HCT116 (cell line): Measurements from ENCODE around the gene THSD4. TPM values are rescaled to one million over a fixed set of nuclear protein-coding genes. Genes with fewer than 3 reads are reported as not detected.

Experiments
- ATAC-seq: fragments of 200-7000 bp; cut with Tn5 transposase; 2 replicates; pipeline ENCODE4 v1.9.1; 2020; ENCODE audit warnings: mild to moderate bottlenecking, moderate library complexity
- BruUV-seq: library from RNA; stranded (reverse); fragments of 400-500 nt; replicated peaks from 2 replicates; lab custom pipeline; 2021; lab: Mats Ljungman, UMichigan
- CTCF ChIA-PET: fragments of 300-600 bp; sonication (Branson Sonifier 250); formaldehyde crosslinking; loops from one replicate; lab custom pipeline; 2021; ENCODE audit warnings: antibody characterized with exemption; lab: Charles Lee
- POLR2A ChIA-PET: fragments of 300-600, 350-600 bp; sonication (Branson Sonifier 250); formaldehyde crosslinking; loops from one replicate; lab custom pipeline; 2021; ENCODE audit warnings: antibody characterized with exemption; lab: Charles Lee
- RAD21 ChIA-PET, 2 experiments: fragments of 300-600 bp; sonication (Branson Sonifier 250); formaldehyde crosslinking; loops; one replicate each; lab custom pipeline; 2023; ENCODE audit warnings: low total read pairs in 2 of 2; ENCODE audit not compliant: uncharacterized antibody in 2 of 2, unreplicated experiment in 2 of 2, low non-redundant PET in 1 of 2; lab: Charles Lee
- DNase-seq: peaks from one replicate; pipeline ENCODE4 v3.0.0-alpha.2; 2010; ENCODE audit warnings: low read depth, low spot score
- H2AFZ ChIP-seq: fragments of 200-600 bp; shearing (Covaris generic), sonication (generic); 2 replicates; pipeline ENCODE4 v1.6.1; 2017; ENCODE audit warnings: low read depth, mixed run types, mixed read lengths, antibody characterized with exemption, low read length; ENCODE audit not compliant: poor library complexity, severe bottlenecking
- H3K27ac ChIP-seq: 2 replicates; pipeline ENCODE4 v1.5.1; 2012; ENCODE audit warnings: low read depth, low read length
- H3K27me3 ChIP-seq: fragments of 200-600 bp; sonication (generic); 2 replicates; pipeline ENCODE4 v1.6.1; 2016; ENCODE audit warnings: mixed run types, low read length, mixed read lengths; ENCODE audit not compliant: insufficient read depth
- H3K36me3 ChIP-seq, 2 experiments: fragments of 200-500 bp in 1 of 2; fragments of 200-600 bp in 1 of 2; sonication (Bioruptor generic) in 1 of 2; sonication (generic) in 1 of 2; 2 replicates each; pipeline versions ENCODE4 v1.5.1 to v1.6.1; 2014 to 2016; ENCODE audit warnings: low read length in 2 of 2, inconsistent platforms in 1 of 2, mixed read lengths in 1 of 2, mixed run types in 1 of 2; ENCODE audit not compliant: insufficient read depth in 2 of 2, control insufficient read depth in 1 of 2
- H3K4me1 ChIP-seq, 2 experiments: fragments of 200-600 bp in 1 of 2; sonication (generic) in 1 of 2; 2 replicates each; pipeline versions ENCODE4 v1.5.1 to v1.6.1; 2012 to 2017; ENCODE audit warnings: low read length in 2 of 2, inconsistent platforms in 1 of 2, mild to moderate bottlenecking in 1 of 2, mixed read lengths in 1 of 2, mixed run types in 1 of 2, moderate library complexity in 1 of 2; ENCODE audit not compliant: insufficient read depth in 2 of 2, control insufficient read depth in 1 of 2
- H3K4me2 ChIP-seq: fragments of 200-600 bp; sonication (generic); 2 replicates; pipeline ENCODE4 v1.6.1; 2017; ENCODE audit warnings: mixed run types, low read length, mixed read lengths
- H3K4me3 ChIP-seq, 2 experiments: fragments of 200-600 bp in 1 of 2; sonication (generic) in 1 of 2; replicated peaks in 1 of 2; 2 replicates each; pipeline ENCODE4 v1.5.1; 2011 to 2016; ENCODE audit warnings: low read length in 2 of 2, control low read depth in 1 of 2, low read depth in 1 of 2, mild to moderate bottlenecking in 1 of 2, mixed read lengths in 1 of 2, mixed run types in 1 of 2
- H3K79me2 ChIP-seq: fragments of 200-600 bp; sonication (generic); 2 replicates; pipeline ENCODE4 v1.6.1; 2017; ENCODE audit warnings: mild to moderate bottlenecking, mixed run types, low read length, moderate library complexity, mixed read lengths; ENCODE audit not compliant: insufficient read depth
- H3K9ac ChIP-seq: fragments of 200-600 bp; sonication (generic); 2 replicates; pipeline ENCODE4 v1.6.1; 2016; ENCODE audit warnings: low read length, mixed read lengths
- H3K9me2 ChIP-seq: fragments of 200-600 bp; sonication (generic), shearing (Covaris generic); 2 replicates; pipeline ENCODE4 v1.6.1; 2017; ENCODE audit warnings: mixed run types, mild to moderate bottlenecking, moderate library complexity; ENCODE audit not compliant: insufficient read depth
- H3K9me3 ChIP-seq, 2 experiments: fragments of 200-500 bp in 1 of 2; fragments of 200-600 bp in 1 of 2; sonication (Bioruptor generic) in 1 of 2; sonication (generic) in 1 of 2; 2 replicates each; pipeline ENCODE4 v1.6.1; 2014 to 2017; ENCODE audit warnings: low read length in 2 of 2, mixed read lengths in 2 of 2, inconsistent platforms in 1 of 2, low read depth in 1 of 2, mild to moderate bottlenecking in 1 of 2, mixed run types in 1 of 2, moderate library complexity in 1 of 2; ENCODE audit not compliant: control insufficient read depth in 1 of 2, insufficient read depth in 1 of 2
- H4K20me1 ChIP-seq: fragments of 200-600 bp; sonication (generic), shearing (Covaris generic); 2 replicates; pipeline ENCODE4 v1.6.1; 2017; ENCODE audit warnings: mixed run types, mild to moderate bottlenecking, moderate library complexity; ENCODE audit not compliant: insufficient read depth
- CBX3 ChIP-seq: IDR thresholded peaks from 2 replicates; pipeline ENCODE4 v1.6.1; 2012; ENCODE audit warnings: low read depth
- CEBPB ChIP-seq: IDR thresholded peaks from 2 replicates; pipeline ENCODE4 v1.6.1; 2012; ENCODE audit warnings: low read depth
- EGR1 ChIP-seq: IDR thresholded peaks from 2 replicates; pipeline ENCODE4 v1.6.1; 2012; ENCODE audit warnings: low read depth
- ELF1 ChIP-seq: IDR thresholded peaks from 2 replicates; pipeline ENCODE4 v1.6.1; 2012; ENCODE audit warnings: low read depth, borderline replicate concordance
- EZH2 ChIP-seq: fragments of 200-600 bp; sonication (generic); IDR thresholded peaks from 2 replicates; pipeline ENCODE4 v1.6.1; 2017; ENCODE audit warnings: antibody characterized with exemption, mixed run types
- FOSL1 ChIP-seq: IDR thresholded peaks from 2 replicates; pipeline ENCODE4 v1.6.1; 2012; ENCODE audit warnings: low read depth
- POLR2A ChIP-seq: IDR thresholded peaks from 2 replicates; pipeline ENCODE4 v1.7.0; 2011; ENCODE audit warnings: borderline replicate concordance; ENCODE audit not compliant: insufficient read depth, insufficient read length; ENCODE audit errors: extremely low read depth
- POLR2AphosphoS5 ChIP-seq: IDR thresholded peaks from 2 replicates; pipeline ENCODE4 v1.6.1; 2011; ENCODE audit warnings: mild to moderate bottlenecking, low read depth, low read length, moderate library complexity
- RAD21 ChIP-seq: IDR thresholded peaks from 2 replicates; pipeline ENCODE4 v1.6.1; 2012; ENCODE audit warnings: low read depth, mild to moderate bottlenecking
- SP1 ChIP-seq: IDR thresholded peaks from 2 replicates; pipeline ENCODE4 v1.6.1; 2012; ENCODE audit warnings: low read depth
- SRF ChIP-seq: IDR thresholded peaks from 2 replicates; pipeline ENCODE4 v1.6.1; 2012; ENCODE audit warnings: low read depth
- TCF7L2 ChIP-seq: IDR thresholded peaks from 2 replicates; pipeline ENCODE4 v1.7.0; 2011; ENCODE audit warnings: borderline replicate concordance, inconsistent platforms; ENCODE audit not compliant: insufficient read depth, insufficient read length; ENCODE audit errors: extremely low read depth
- YY1 ChIP-seq: IDR thresholded peaks from 2 replicates; pipeline ENCODE4 v1.6.1; 2011; ENCODE audit warnings: low read length, low read depth, moderate library complexity, mild to moderate bottlenecking; ENCODE audit not compliant: insufficient replicate concordance; ENCODE audit errors: extremely low read depth
- ZFX ChIP-seq: fragments of 450-650 bp; IDR thresholded peaks from 2 replicates; pipeline ENCODE4 v1.6.1; 2017
- ZNF274 ChIP-seq: fragments of 200-500 bp; sonication (Bioruptor generic); IDR thresholded peaks from 2 replicates; pipeline ENCODE4 v1.6.1; 2014; ENCODE audit warnings: mild to moderate bottlenecking, low read depth, low read length, inconsistent platforms
- intact Hi-C: fragments of 100-400 bp; cut with micrococcal nuclease; formaldehyde crosslinking; loops from 2 replicates; pipeline ENCODE4 v1.10.0; 2022
- total RNA-seq: library from RNA; stranded (reverse); gene quantifications from one replicate; pipeline ENCODE4 v1.2.1, GENCODE V29; 2021; ENCODE audit not compliant: unreplicated experiment
- TF ChIP-seq, protein P1 (sequence below): IDR thresholded peaks from 2 replicates; pipeline ENCODE4 v1.6.1; 2012
- TF ChIP-seq, protein P2 (sequence below): IDR thresholded peaks from 2 replicates; pipeline ENCODE4 v1.6.1; 2012
- TF ChIP-seq, protein P3 (sequence below): IDR thresholded peaks from 2 replicates; pipeline ENCODE4 v1.6.1; 2011; ENCODE audit warnings: mild to moderate bottlenecking, low read length, moderate library complexity; ENCODE audit not compliant: insufficient replicate concordance; ENCODE audit errors: extremely low read depth
- TF ChIP-seq, protein P4 (sequence below): IDR thresholded peaks from 2 replicates; pipeline ENCODE4 v1.6.1; 2012; ENCODE audit warnings: low read depth
- TF ChIP-seq, protein P5 (sequence below), 3 experiments: fragments of 200-600 bp in 1 of 3; sonication (generic) in 1 of 3; IDR thresholded peaks in 2 of 3; conservative IDR thresholded peaks in 1 of 3; 2 replicates each; pipeline ENCODE4 v1.5.1; 2012 to 2017; ENCODE audit warnings: low read depth in 2 of 3, low read length in 2 of 3, antibody characterized with exemption in 1 of 3, borderline replicate concordance in 1 of 3, control low read depth in 1 of 3, mild to moderate bottlenecking in 1 of 3, mixed read lengths in 1 of 3, mixed run types in 1 of 3, moderate library complexity in 1 of 3; ENCODE audit not compliant: insufficient read depth in 1 of 3

THSD4 gene
- total RNA-seq, 1 experiment from 2014 or later = 30.5 TPM

DNA sequence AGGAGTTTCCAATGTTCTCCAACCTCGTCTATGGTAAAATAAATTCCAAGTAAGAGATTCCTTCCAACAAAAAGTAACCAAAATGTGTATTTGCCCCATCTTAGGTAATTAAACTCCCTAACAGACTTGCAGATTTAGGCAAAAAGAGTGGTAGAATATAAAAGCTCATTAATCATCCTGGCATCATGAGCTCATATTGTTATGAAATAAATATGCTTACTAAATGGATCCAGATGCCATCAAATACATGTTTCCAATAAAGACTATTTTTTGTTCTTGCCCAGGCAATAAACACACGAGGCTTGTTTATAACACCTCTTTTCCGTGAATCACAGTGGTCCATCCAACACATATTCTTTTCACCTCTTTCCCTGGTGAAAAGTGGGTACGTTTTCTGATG is 189.4 kb downstream of the THSD4 start:
- no peak for DNase-seq
- CTCF ChIA-PET = no interaction called here
- intact Hi-C loops = no loop called here
- Histone ChIP-seq H3K27me3 (no peaks in the 10 kb centered on the region), H3K9ac (no peak overlapping the region), H2AFZ (no peak overlapping the region), H3K27ac (no peak overlapping the region), H3K79me2 (no peaks in the 10 kb centered on the region), H4K20me1 (no peaks in the 10 kb centered on the region), H3K9me2 (no peaks in the 10 kb centered on the region), H3K4me3 (no peak overlapping the region), H3K4me2 (no peak overlapping the region), H3K4me1 (peaks cover 4 to 8% of the 10 kb centered on the region in 2 experiments; a peak in 2 of 4 replicates), H3K36me3 (no peaks in the 10 kb centered on the region), H3K9me3 (no peaks in the 10 kb centered on the region; a peak in 1 of 4 replicates)
- ATAC-seq = no peak
- POLR2A ChIA-PET = interaction anchor here (1.3 kb wide), 1 partner anchor 9 kb away, joined by 4 read pairs; no protein-coding TSS in a partner anchor
- TF ChIP-seq ELF1 (no peak), FOSL1 (no peak), YY1 (no peak), CEBPB (no peak), POLR2AphosphoS5 (no peak), EZH2 (no peak), POLR2A (no peak), SRF (no peak), ZFX (no peak), CBX3 (no peak), RAD21 (no peak), ZNF274 (no peak), SP1 (no peak), TCF7L2 (no peak), EGR1 (no peak)
- TF ChIP-seq, protein P1, sequence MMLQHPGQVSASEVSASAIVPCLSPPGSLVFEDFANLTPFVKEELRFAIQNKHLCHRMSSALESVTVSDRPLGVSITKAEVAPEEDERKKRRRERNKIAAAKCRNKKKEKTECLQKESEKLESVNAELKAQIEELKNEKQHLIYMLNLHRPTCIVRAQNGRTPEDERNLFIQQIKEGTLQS = no peak
- TF ChIP-seq, protein P2, sequence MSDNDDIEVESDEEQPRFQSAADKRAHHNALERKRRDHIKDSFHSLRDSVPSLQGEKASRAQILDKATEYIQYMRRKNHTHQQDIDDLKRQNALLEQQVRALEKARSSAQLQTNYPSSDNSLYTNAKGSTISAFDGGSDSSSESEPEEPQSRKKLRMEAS = no peak
- TF ChIP-seq, protein P3, sequence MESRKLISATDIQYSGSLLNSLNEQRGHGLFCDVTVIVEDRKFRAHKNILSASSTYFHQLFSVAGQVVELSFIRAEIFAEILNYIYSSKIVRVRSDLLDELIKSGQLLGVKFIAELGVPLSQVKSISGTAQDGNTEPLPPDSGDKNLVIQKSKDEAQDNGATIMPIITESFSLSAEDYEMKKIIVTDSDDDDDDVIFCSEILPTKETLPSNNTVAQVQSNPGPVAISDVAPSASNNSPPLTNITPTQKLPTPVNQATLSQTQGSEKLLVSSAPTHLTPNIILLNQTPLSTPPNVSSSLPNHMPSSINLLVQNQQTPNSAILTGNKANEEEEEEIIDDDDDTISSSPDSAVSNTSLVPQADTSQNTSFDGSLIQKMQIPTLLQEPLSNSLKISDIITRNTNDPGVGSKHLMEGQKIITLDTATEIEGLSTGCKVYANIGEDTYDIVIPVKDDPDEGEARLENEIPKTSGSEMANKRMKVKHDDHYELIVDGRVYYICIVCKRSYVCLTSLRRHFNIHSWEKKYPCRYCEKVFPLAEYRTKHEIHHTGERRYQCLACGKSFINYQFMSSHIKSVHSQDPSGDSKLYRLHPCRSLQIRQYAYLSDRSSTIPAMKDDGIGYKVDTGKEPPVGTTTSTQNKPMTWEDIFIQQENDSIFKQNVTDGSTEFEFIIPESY = no peak
- TF ChIP-seq, protein P4, sequence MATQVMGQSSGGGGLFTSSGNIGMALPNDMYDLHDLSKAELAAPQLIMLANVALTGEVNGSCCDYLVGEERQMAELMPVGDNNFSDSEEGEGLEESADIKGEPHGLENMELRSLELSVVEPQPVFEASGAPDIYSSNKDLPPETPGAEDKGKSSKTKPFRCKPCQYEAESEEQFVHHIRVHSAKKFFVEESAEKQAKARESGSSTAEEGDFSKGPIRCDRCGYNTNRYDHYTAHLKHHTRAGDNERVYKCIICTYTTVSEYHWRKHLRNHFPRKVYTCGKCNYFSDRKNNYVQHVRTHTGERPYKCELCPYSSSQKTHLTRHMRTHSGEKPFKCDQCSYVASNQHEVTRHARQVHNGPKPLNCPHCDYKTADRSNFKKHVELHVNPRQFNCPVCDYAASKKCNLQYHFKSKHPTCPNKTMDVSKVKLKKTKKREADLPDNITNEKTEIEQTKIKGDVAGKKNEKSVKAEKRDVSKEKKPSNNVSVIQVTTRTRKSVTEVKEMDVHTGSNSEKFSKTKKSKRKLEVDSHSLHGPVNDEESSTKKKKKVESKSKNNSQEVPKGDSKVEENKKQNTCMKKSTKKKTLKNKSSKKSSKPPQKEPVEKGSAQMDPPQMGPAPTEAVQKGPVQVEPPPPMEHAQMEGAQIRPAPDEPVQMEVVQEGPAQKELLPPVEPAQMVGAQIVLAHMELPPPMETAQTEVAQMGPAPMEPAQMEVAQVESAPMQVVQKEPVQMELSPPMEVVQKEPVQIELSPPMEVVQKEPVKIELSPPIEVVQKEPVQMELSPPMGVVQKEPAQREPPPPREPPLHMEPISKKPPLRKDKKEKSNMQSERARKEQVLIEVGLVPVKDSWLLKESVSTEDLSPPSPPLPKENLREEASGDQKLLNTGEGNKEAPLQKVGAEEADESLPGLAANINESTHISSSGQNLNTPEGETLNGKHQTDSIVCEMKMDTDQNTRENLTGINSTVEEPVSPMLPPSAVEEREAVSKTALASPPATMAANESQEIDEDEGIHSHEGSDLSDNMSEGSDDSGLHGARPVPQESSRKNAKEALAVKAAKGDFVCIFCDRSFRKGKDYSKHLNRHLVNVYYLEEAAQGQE = no peak
- TF ChIP-seq, protein P5, sequence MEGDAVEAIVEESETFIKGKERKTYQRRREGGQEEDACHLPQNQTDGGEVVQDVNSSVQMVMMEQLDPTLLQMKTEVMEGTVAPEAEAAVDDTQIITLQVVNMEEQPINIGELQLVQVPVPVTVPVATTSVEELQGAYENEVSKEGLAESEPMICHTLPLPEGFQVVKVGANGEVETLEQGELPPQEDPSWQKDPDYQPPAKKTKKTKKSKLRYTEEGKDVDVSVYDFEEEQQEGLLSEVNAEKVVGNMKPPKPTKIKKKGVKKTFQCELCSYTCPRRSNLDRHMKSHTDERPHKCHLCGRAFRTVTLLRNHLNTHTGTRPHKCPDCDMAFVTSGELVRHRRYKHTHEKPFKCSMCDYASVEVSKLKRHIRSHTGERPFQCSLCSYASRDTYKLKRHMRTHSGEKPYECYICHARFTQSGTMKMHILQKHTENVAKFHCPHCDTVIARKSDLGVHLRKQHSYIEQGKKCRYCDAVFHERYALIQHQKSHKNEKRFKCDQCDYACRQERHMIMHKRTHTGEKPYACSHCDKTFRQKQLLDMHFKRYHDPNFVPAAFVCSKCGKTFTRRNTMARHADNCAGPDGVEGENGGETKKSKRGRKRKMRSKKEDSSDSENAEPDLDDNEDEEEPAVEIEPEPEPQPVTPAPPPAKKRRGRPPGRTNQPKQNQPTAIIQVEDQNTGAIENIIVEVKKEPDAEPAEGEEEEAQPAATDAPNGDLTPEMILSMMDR (IDR thresholded peaks at IDR 0.05 in 2 of 3, conservative IDR thresholded peaks at IDR 0.05 in 1 of 3; ENCODE audit: borderline replicate concordance in 1 of 3, insufficient read depth in 1 of 3, low read depth in 2 of 3, low read length in 2 of 3) = no peak
- no TSS peak for BruUV-seq
- RAD21 ChIA-PET = no interaction called here
